ENCODE measurements around the gene COL18A1. TPM values are rescaled to one million over a fixed set of nuclear protein-coding genes. Genes with fewer than 3 reads are reported as not detected.

The COL18A1 gene
- total RNA-seq, 1 donor, result 33.7 TPM

GRCh38 chr21:45415188-45415942 is 10.4 kb downstream of the COL18A1 start:
- no peak overlapping the region for H3K4me3 ChIP-seq (ENCODE audit: low read depth, low read length)
- TF ChIP-seq CTCF (IDR thresholded peaks at IDR 0.05; ENCODE audit: insufficient read depth, low read depth, low read length), result no peak
- no peak for DNase-seq (ENCODE audit: low read depth)

GRCh38 chr21:45415943-45416611 is 11.1 kb downstream of the COL18A1 start:
- DNase-seq (ENCODE audit: low read depth), result no peak
- H3K4me3 ChIP-seq (ENCODE audit: low read depth, low read length), result no peak overlapping the region
- TF ChIP-seq CTCF (IDR thresholded peaks at IDR 0.05; ENCODE audit: insufficient read depth, low read depth, low read length), result no peak

GRCh38 chr21:45416620-45417019 is 11.7 kb downstream of the COL18A1 start:
- no peak for DNase-seq (ENCODE audit: low read depth)
- H3K4me3 ChIP-seq (ENCODE audit: low read depth, low read length), result no peak overlapping the region
- no peak for TF ChIP-seq CTCF (IDR thresholded peaks at IDR 0.05; ENCODE audit: insufficient read depth, low read depth, low read length)

GRCh38 chr21:45417256-45417950 is 12.4 kb downstream of the COL18A1 start:
- DNase-seq (ENCODE audit: low read depth), result no peak
- TF ChIP-seq CTCF (IDR thresholded peaks at IDR 0.05; ENCODE audit: insufficient read depth, low read depth, low read length), result no peak
- H3K4me3 ChIP-seq (ENCODE audit: low read depth, low read length), result no peak overlapping the region

GRCh38 chr21:45417951-45418300 is 13.0 kb downstream of the COL18A1 start:
- TF ChIP-seq CTCF (IDR thresholded peaks at IDR 0.05; ENCODE audit: insufficient read depth, low read depth, low read length), result no peak
- H3K4me3 ChIP-seq (ENCODE audit: low read depth, low read length), result no peak overlapping the region
- no peak for DNase-seq (ENCODE audit: low read depth)

- no peak for TF ChIP-seq CTCF (IDR thresholded peaks at IDR 0.05; ENCODE audit: insufficient read depth, low read depth, low read length)
- DNase-seq (ENCODE audit: low read depth), result no peak
- H3K4me3 ChIP-seq (ENCODE audit: low read depth, low read length), result no peak overlapping the region
Measured at GRCh38 chr21:45418301-45419071, 13.5 kb downstream of the COL18A1 start.
